H1 (cell line): ENCODE data around the gene IPO9. TPM values are rescaled to one million over a fixed set of nuclear protein-coding genes. Genes with fewer than 3 reads are reported as not detected.

Experiments
- BACH1 ChIP-seq: IDR thresholded peaks from 2 replicates; pipeline ENCODE4 v1.6.1; 2012; ENCODE audit warnings: low read length, improper control_type of control experiment
- BRCA1 ChIP-seq: IDR thresholded peaks from 2 replicates; pipeline ENCODE4 v1.6.1; 2012; ENCODE audit warnings: low read depth, low read length, improper control_type of control experiment
- CHD1 ChIP-seq: IDR thresholded peaks from 2 replicates; pipeline ENCODE4 v1.6.1; 2012; ENCODE audit warnings: low read depth, low read length, improper control_type of control experiment
- KDM1A ChIP-seq: fragments of 200-600, 300-600 bp; sonication (generic); IDR thresholded peaks from 2 replicates; pipeline ENCODE4 v1.7.1; 2016; ENCODE audit warnings: mild to moderate bottlenecking, low read length, borderline replicate concordance
- KDM4A ChIP-seq: IDR thresholded peaks from one replicate; pipeline ENCODE4 v1.7.1; 2012; ENCODE audit warnings: low read depth, mild to moderate bottlenecking, moderate library complexity, low read length, inconsistent platforms; ENCODE audit not compliant: severe bottlenecking
- KDM5A ChIP-seq: fragments of 200-600 bp; IDR thresholded peaks from 2 replicates; pipeline ENCODE4 v1.7.1; 2012; ENCODE audit warnings: mild to moderate bottlenecking, low read length, inconsistent platforms, mixed read lengths
- NANOG ChIP-seq: IDR thresholded peaks from 2 replicates; pipeline ENCODE4 v1.6.1; 2011; ENCODE audit warnings: low read length, low read depth, mild to moderate bottlenecking, inconsistent platforms; ENCODE audit not compliant: insufficient read depth, poor library complexity, severe bottlenecking
- SIRT6 ChIP-seq: IDR thresholded peaks from one replicate; pipeline ENCODE4 v1.7.1; 2012; ENCODE audit warnings: low read length, inconsistent platforms
- SIX5 ChIP-seq: IDR thresholded peaks from 2 replicates; pipeline ENCODE4 v1.6.1; 2011; ENCODE audit warnings: mild to moderate bottlenecking, low read depth, low read length
- SUZ12 ChIP-seq: fragments of 200-600 bp; sonication (generic); IDR thresholded peaks from 2 replicates; pipeline ENCODE4 v1.6.1; 2012; ENCODE audit warnings: mild to moderate bottlenecking, inconsistent platforms, low read length, moderate library complexity, mixed read lengths
- polyA plus RNA-seq, 7 experiments: library from polyadenylated mRNA; depleted of rRNA in 3 of 7; stranded (reverse) in 5 of 7; unstranded in 2 of 7; fragments of >200 nt in 5 of 7; fragments of 200-250 nt in 2 of 7; gene quantifications; 1 replicate in 5 of 7; 2 replicates in 1 of 7; 4 replicates in 1 of 7; pipeline versions ENCODE4 v1.2.1 to v1.2.3, GENCODE V29; 2011 to 2013; ENCODE audit warnings: missing spikeins in 2 of 7, mixed read lengths in 2 of 7
- total RNA-seq: library from RNA; stranded (reverse); fragmentation: NEBNext Ultra II Directional; extraction: Animal tissue kit (Norgen Biotek cat#: 25700); gene quantifications from 2 replicates; pipeline ENCODE4 v1.2.1, GENCODE V29; 2021

Gene IPO9
- total and polyA plus RNA-seq, 2 of the 8 experiments (the other 6 are each of a cell fraction or from before 2014, with no cell fraction given) = 61.0 to 122 TPM

GRCh38 chr1:201928266-201928665 is 99.3 kb downstream of the IPO9 start (continued):
- TF ChIP-seq NANOG (no peak), KDM1A (no peak), SIX5 (no peak), KDM4A (no peak), SIRT6 (no peak), KDM5A (no peak), CHD1 (no peak), BRCA1 (no peak), BACH1 (no peak), SUZ12 (no peak)
- TF ChIP-seq, all 59 proteins: peak for 0
